Measurements from ENCODE around the gene CCNO. TPM values are rescaled to one million over a fixed set of nuclear protein-coding genes. Genes with fewer than 3 reads are reported as not detected.

The CCNO gene
- total and polyA plus RNA-seq, 2 donors (not counting 3 experiments of a cell fraction or from before 2014, with no cell fraction given), result 0.37 to 0.58 TPM

DNA sequence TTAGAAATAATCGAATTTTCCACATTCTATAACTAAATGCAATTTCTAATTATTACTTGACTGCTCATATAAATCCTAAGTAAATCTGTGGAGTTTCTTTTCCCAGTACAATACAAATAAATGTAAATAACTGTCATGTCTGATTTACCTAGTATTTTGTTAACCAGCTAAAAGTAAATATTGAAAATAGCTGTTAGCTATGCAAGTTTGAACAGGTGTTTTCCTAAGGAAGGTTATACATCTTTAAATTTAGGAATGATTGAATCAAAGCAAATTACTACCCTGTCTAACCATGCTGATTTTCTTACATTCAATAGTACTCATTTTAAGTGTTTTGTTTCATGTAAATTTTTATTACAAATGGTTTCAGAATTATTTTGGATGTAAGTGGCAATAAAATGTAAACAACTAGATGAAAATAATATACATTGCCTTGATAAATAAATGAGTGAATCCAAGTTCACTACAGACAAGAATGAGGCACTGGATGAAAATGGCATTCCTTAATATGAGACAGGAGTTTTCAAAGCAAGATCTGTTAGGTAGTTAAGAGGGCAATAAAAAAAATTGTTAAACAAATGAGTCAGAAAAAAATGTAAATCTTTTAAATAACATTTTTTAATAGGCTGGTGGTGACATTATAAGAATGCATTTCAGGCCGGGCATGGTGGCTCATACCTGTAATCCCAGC is 22.1 kb downstream of the CCNO start:
- no peak for FAIRE-seq
- Histone ChIP-seq H3K27ac (ENCODE audit: insufficient read depth, low read depth, low read length) (no peak overlapping the region), H3K9ac (replicated peaks; ENCODE audit: extremely low read depth, insufficient read depth, low read length) (no peak overlapping the region), H3K9me1 (replicated peaks; ENCODE audit: control insufficient read depth, extremely low read depth, insufficient read depth, low read length) (no peaks in the 10 kb centered on the region), H3K79me2 (ENCODE audit: control insufficient read depth, insufficient read depth, low read length) (no peaks in the 10 kb centered on the region), H3K4me1 (ENCODE audit: control insufficient read depth, extremely low read depth, insufficient read depth, low read length) (no peaks in the 10 kb centered on the region), H3K4me3 (replicated peaks in 1 of 3; ENCODE audit: insufficient read depth in 1 of 3, low read depth in 1 of 3, low read length in 3 of 3) (no peak overlapping the region), H3K9me3 (replicated peaks; ENCODE audit: control insufficient read depth, insufficient read depth, low read length) (no peaks in the 10 kb centered on the region), H4K20me1 (replicated peaks; ENCODE audit: control insufficient read depth, extremely low read depth, insufficient read depth, low read length) (no peaks in the 10 kb centered on the region), H2AFZ (ENCODE audit: low read depth, low read length) (no peak overlapping the region), H3K27me3 (ENCODE audit: control insufficient read depth in 2 of 2, insufficient read depth in 2 of 2, low read length in 2 of 2) (peaks cover 11 to 15% of the 10 kb centered on the region in 2 experiments), H3K36me3 (ENCODE audit: control insufficient read depth in 2 of 2, extremely low read depth in 1 of 2, insufficient read depth in 2 of 2, low read length in 2 of 2) (no peaks in the 10 kb centered on the region), H3K4me2 (ENCODE audit: insufficient read depth, low read length) (no peak overlapping the region)
- intact Hi-C loops (cut with micrococcal nuclease), result no loop called here
- CTCF ChIA-PET, result interaction anchor here (1.7 kb wide), 1 partner anchor 12 kb away, joined by 4 read pairs; no protein-coding TSS in a partner anchor
- dilution Hi-C loops (cut with MboI; ENCODE audit: extremely low pct_ligation_motif_present, low sequenced_read_pairs), result no loop called here
- POLR2A ChIA-PET, result no interaction called here
- no TSS peak for BruUV-seq (replicated peaks)
- DNase-seq (ENCODE audit: low read depth, low spot score), result no peak
- TF ChIP-seq GATA2 (IDR thresholded peaks at IDR 0.05; ENCODE audit: insufficient read depth, insufficient read length, low read depth, low read length) (no peak), FOS (IDR thresholded peaks at IDR 0.05; ENCODE audit: borderline replicate concordance, insufficient read depth, low read length) (no peak), POLR2A (IDR thresholded peaks at IDR 0.05; ENCODE audit: low read depth, low read length) (no peak), JUN (IDR thresholded peaks at IDR 0.05; ENCODE audit: borderline replicate concordance, insufficient read depth, insufficient read length, low read depth) (no peak), POLR2AphosphoS5 (IDR thresholded peaks at IDR 0.05; ENCODE audit: insufficient read depth, low read depth, low read length) (no peak), EZH2 (IDR thresholded peaks at IDR 0.05; ENCODE audit: borderline replicate concordance, low read depth, low read length, severe bottlenecking) (no peak), MYC (IDR thresholded peaks at IDR 0.05; ENCODE audit: low read depth, low read length) (no peak)
- TF ChIP-seq, protein P1, sequence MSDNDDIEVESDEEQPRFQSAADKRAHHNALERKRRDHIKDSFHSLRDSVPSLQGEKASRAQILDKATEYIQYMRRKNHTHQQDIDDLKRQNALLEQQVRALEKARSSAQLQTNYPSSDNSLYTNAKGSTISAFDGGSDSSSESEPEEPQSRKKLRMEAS (IDR thresholded peaks at IDR 0.05; ENCODE audit: insufficient read depth, insufficient read length), result no peak
- TF ChIP-seq, protein P2, sequence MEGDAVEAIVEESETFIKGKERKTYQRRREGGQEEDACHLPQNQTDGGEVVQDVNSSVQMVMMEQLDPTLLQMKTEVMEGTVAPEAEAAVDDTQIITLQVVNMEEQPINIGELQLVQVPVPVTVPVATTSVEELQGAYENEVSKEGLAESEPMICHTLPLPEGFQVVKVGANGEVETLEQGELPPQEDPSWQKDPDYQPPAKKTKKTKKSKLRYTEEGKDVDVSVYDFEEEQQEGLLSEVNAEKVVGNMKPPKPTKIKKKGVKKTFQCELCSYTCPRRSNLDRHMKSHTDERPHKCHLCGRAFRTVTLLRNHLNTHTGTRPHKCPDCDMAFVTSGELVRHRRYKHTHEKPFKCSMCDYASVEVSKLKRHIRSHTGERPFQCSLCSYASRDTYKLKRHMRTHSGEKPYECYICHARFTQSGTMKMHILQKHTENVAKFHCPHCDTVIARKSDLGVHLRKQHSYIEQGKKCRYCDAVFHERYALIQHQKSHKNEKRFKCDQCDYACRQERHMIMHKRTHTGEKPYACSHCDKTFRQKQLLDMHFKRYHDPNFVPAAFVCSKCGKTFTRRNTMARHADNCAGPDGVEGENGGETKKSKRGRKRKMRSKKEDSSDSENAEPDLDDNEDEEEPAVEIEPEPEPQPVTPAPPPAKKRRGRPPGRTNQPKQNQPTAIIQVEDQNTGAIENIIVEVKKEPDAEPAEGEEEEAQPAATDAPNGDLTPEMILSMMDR (IDR thresholded peaks at IDR 0.05; ENCODE audit: extremely low read depth in 1 of 2, insufficient read depth in 1 of 2, low read depth in 1 of 2, low read length in 2 of 2), result no peak

All from endothelial cell of umbilical vein (primary cell).